Measurements from ENCODE around the gene RNLS. TPM values are rescaled to one million over a fixed set of nuclear protein-coding genes. Genes with fewer than 3 reads are reported as not detected.

Gene RNLS
- total RNA-seq, 3 donors from 2014 or later (not counting 1 experiment from before 2014, with no cell fraction given), result 4.0 to 6.8 (median 4.4) TPM

- Mint-ChIP-seq H3K9me3 (no peaks in the 10 kb centered on the region), H3K27me3 (ENCODE audit: low read depth in 2 of 2) (peaks cover 0 to 7% of the 10 kb centered on the region in 2 donors), H3K27ac (no peak overlapping the region), H3K4me3 (no peak overlapping the region), H3K4me1 (no peaks in the 10 kb centered on the region), H3K36me3 (no peaks in the 10 kb centered on the region)
- H3K4me1 ChIP-seq (ENCODE audit: control insufficient read depth, insufficient read depth, low read length), result no peaks in the 10 kb centered on the region
- no peaks in the 10 kb centered on the region for H3K36me3 ChIP-seq (ENCODE audit: control insufficient read depth, insufficient read depth, low read length)
- no peak overlapping the region for H3K4me3 ChIP-seq (ENCODE audit: low read length)
- no peaks in the 10 kb centered on the region for H3K27me3 ChIP-seq (ENCODE audit: control insufficient read depth, insufficient read depth, low read length)
- ATAC-seq (no peak), DNase-seq (no peak)
- TF ChIP-seq, protein P1, sequence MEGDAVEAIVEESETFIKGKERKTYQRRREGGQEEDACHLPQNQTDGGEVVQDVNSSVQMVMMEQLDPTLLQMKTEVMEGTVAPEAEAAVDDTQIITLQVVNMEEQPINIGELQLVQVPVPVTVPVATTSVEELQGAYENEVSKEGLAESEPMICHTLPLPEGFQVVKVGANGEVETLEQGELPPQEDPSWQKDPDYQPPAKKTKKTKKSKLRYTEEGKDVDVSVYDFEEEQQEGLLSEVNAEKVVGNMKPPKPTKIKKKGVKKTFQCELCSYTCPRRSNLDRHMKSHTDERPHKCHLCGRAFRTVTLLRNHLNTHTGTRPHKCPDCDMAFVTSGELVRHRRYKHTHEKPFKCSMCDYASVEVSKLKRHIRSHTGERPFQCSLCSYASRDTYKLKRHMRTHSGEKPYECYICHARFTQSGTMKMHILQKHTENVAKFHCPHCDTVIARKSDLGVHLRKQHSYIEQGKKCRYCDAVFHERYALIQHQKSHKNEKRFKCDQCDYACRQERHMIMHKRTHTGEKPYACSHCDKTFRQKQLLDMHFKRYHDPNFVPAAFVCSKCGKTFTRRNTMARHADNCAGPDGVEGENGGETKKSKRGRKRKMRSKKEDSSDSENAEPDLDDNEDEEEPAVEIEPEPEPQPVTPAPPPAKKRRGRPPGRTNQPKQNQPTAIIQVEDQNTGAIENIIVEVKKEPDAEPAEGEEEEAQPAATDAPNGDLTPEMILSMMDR (IDR thresholded peaks at IDR 0.05), result no peak
- intact Hi-C loops (cut with micrococcal nuclease), result no loop called here
- 87% methylated on average over 3 of the region's 4 CpGs for whole genome bisulfite sequencing (ENCODE audit: insufficient coverage)
- no peak overlapping the region for H3K27ac ChIP-seq (ENCODE audit: low read length)
- H3K9me3 ChIP-seq (ENCODE audit: control insufficient read depth, insufficient read depth, low read length), result no peaks in the 10 kb centered on the region
Observed at GRCh38 chr10:88291289-88292184, 291.6 kb downstream of the RNLS start.

DNA sequence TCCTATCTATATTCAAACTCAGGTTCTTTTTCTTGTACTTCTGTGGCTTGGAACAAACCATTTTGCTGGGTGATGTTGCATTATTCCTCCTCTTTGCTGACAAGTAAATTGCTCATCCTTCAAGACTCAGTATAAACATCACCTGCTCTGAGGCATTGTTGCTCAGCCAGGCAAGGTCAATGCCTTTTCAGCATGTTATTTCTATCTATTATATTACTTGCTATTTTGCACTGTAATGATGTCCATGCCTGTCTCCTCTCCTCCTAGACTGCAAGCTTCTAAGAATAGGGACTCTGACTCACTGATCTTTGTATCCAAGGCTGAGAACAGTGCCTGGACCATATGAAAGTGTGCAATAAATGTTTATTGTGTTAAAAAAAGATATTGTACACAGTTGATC lies 293.8 kb downstream of the RNLS start:
- Mint-ChIP-seq H3K27ac (no peak overlapping the region), H3K36me3 (no peaks in the 10 kb centered on the region), H3K4me3 (no peak overlapping the region), H3K9me3 (no peaks in the 10 kb centered on the region), H3K4me1 (no peaks in the 10 kb centered on the region), H3K27me3 (ENCODE audit: low read depth in 2 of 2) (peaks cover 0 to 7% of the 10 kb centered on the region in 2 donors)
- intact Hi-C loops (cut with micrococcal nuclease), result no loop called here
- H3K27ac ChIP-seq (ENCODE audit: low read length), result no peak overlapping the region
- no peaks in the 10 kb centered on the region for H3K9me3 ChIP-seq (ENCODE audit: control insufficient read depth, insufficient read depth, low read length)
- DNase-seq, result no peak
- TF ChIP-seq, protein P1 (IDR thresholded peaks at IDR 0.05), result no peak
- H3K4me1 ChIP-seq (ENCODE audit: control insufficient read depth, insufficient read depth, low read length), result no peaks in the 10 kb centered on the region
- H3K4me3 ChIP-seq (ENCODE audit: low read length), result no peak overlapping the region
- no peak for ATAC-seq
- no peaks in the 10 kb centered on the region for H3K27me3 ChIP-seq (ENCODE audit: control insufficient read depth, insufficient read depth, low read length)
- H3K36me3 ChIP-seq (ENCODE audit: control insufficient read depth, insufficient read depth, low read length), result no peaks in the 10 kb centered on the region

DNA sequence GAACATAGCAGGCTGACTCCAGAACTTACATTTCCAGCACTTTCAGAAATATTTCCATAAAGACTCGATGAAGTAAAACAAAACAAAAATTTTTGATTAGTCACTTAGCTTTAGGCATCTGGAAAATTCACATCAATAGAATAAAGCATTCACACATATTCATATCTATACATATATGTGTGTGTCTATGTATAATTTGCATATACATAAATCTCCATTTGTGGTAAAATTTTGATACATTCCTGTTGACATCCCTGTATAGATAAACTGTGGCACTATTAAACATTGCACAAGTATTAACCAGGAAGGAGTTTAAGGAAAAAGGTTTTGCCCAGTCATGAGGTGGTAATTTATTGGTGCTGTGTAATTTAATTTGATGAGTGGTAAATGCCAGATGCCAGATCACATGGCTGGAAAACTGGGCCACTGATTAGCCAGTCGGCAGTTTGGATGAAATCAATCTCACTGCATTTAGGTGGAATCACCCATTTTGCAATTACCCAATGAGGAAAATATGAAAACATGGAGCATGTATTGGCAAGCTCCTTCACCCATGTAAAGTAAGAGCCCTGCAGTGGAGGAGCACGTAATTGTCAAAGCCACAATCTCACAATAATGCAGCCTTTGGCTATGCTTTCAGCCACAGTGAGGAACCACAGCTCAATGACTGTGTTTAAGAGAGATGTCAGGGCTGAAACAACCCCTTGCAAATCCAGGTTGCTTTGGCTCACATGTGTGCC lies 294.6 kb downstream of the RNLS start:
- no peak overlapping the region for H3K4me3 ChIP-seq (ENCODE audit: low read length)
- no peak overlapping the region for H3K27ac Mint-ChIP-seq
- DNase-seq (no peak), ATAC-seq (peak; percentile 29 to 45 (median 30))
- no peaks in the 10 kb centered on the region for H3K9me3 Mint-ChIP-seq
- no peaks in the 10 kb centered on the region for H3K4me1 ChIP-seq (ENCODE audit: control insufficient read depth, insufficient read depth, low read length)
- no peaks in the 10 kb centered on the region for H3K9me3 ChIP-seq (ENCODE audit: control insufficient read depth, insufficient read depth, low read length)
- no peak overlapping the region for H3K27ac ChIP-seq (ENCODE audit: low read length)
- H3K36me3 Mint-ChIP-seq, result no peaks in the 10 kb centered on the region
- no peaks in the 10 kb centered on the region for H3K36me3 ChIP-seq (ENCODE audit: control insufficient read depth, insufficient read depth, low read length)
- no peaks in the 10 kb centered on the region for H3K27me3 ChIP-seq (ENCODE audit: control insufficient read depth, insufficient read depth, low read length)
- intact Hi-C loops (cut with micrococcal nuclease), result no loop called here
- peaks cover 0 to 7% of the 10 kb centered on the region in 2 donors for H3K27me3 Mint-ChIP-seq (ENCODE audit: low read depth in 2 of 2)
- no peak overlapping the region for H3K4me3 Mint-ChIP-seq
- TF ChIP-seq, protein P1 (IDR thresholded peaks at IDR 0.05), result no peak
- 61% methylated on average over 2 of the region's 3 CpGs for WGBS (ENCODE audit: insufficient coverage)
- no peaks in the 10 kb centered on the region for H3K4me1 Mint-ChIP-seq
